Measurements from ENCODE around the gene ALG12. TPM values are rescaled to one million over a fixed set of nuclear protein-coding genes. Genes with fewer than 3 reads are reported as not detected.

The ALG12 gene
- total RNA-seq, 1 experiment from 2014 or later = 29.2 TPM

GRCh38 chr22:49869845-49870712, 48.2 kb downstream of the ALG12 start:
- Mint-ChIP-seq H3K4me1 (peaks cover 16% of the 10 kb centered on the region), H3K27ac (no peak overlapping the region), H3K36me3 (peaks cover 53% of the 10 kb centered on the region), H3K9me3 (peaks cover 38% of the 10 kb centered on the region), H3K27me3 (ENCODE audit: low read depth) (no peaks in the 10 kb centered on the region), H3K4me3 (no peak overlapping the region)
- ChIA-PET POLR2A (interaction anchor here (0.7 kb wide), 1 partner anchor 103 kb away, joined by 3 read pairs; no protein-coding TSS in a partner anchor), CTCF (no interaction called here)
- ATAC-seq (no peak), DNase-seq (ENCODE audit: low spot score) (no peak)
- TF ChIP-seq STAT6 (CRISPR knock-in tag; conservative IDR thresholded peaks at IDR 0.05; ENCODE audit: low read depth) (no peak), GTF2I (CRISPR knock-in tag; conservative IDR thresholded peaks at IDR 0.05) (0 out of 2 replicates have a peak, but pooled peaks have one; percentile 9), FOXK1 (CRISPR knock-in tag; IDR thresholded peaks at IDR 0.05) (no peak)

- CTCF ChIA-PET = no interaction called here
- H3K27ac Mint-ChIP-seq = no peak overlapping the region
These were observed 49.0 kb downstream of the ALG12 start for GRCh38 chr22:49869086-49869830.

GRCh38 chr22:49867303-49868265, 50.7 kb downstream of the ALG12 start:
- no peaks in the 10 kb centered on the region for H3K27me3 Mint-ChIP-seq (ENCODE audit: low read depth)
- H3K4me3 Mint-ChIP-seq = no peak overlapping the region
- no peak for ATAC-seq
- no peak for DNase-seq (ENCODE audit: low spot score)
- H3K27ac Mint-ChIP-seq = no peak overlapping the region
- ChIA-PET CTCF (no interaction called here), POLR2A (interaction anchor here (0.6 kb wide), 1 partner anchor 9 kb away, joined by 3 read pairs; no protein-coding TSS in a partner anchor)
- H3K36me3 Mint-ChIP-seq = peaks cover 50% of the 10 kb centered on the region
- peaks cover 16% of the 10 kb centered on the region for H3K4me1 Mint-ChIP-seq
- H3K9me3 Mint-ChIP-seq = peaks cover 35% of the 10 kb centered on the region
- TF ChIP-seq E2F4 (CRISPR knock-in tag; IDR thresholded peaks at IDR 0.05; ENCODE audit: borderline replicate concordance, low read depth) (no peak), SP1 (CRISPR knock-in tag; conservative IDR thresholded peaks at IDR 0.05) (no peak), AR (CRISPR knock-in tag; IDR thresholded peaks at IDR 0.05) (no peak), KAT7 (CRISPR knock-in tag; IDR thresholded peaks at IDR 0.05; ENCODE audit: borderline replicate concordance) (no peak), ELF4 (CRISPR knock-in tag; IDR thresholded peaks at IDR 0.05; ENCODE audit: low read depth) (no peak), ZNF423 (CRISPR knock-in tag; IDR thresholded peaks at IDR 0.05) (no peak), TCF7 (CRISPR knock-in tag; IDR thresholded peaks at IDR 0.05; ENCODE audit: low read depth) (no peak), IRF1 (CRISPR knock-in tag; IDR thresholded peaks at IDR 0.05) (no peak), NFE2L1 (CRISPR knock-in tag; IDR thresholded peaks at IDR 0.05) (no peak), CREB1 (CRISPR knock-in tag; IDR thresholded peaks at IDR 0.05) (no peak), IRF2 (CRISPR knock-in tag; IDR thresholded peaks at IDR 0.05; ENCODE audit: borderline replicate concordance, low read depth) (no peak)

More at GRCh38 chr22:49869086-49869830, 49.0 kb downstream of the ALG12 start:
- ATAC-seq = no peak
- no peaks in the 10 kb centered on the region for H3K27me3 Mint-ChIP-seq (ENCODE audit: low read depth)
- H3K4me1 Mint-ChIP-seq = peaks cover 16% of the 10 kb centered on the region
- H3K36me3 Mint-ChIP-seq = peaks cover 53% of the 10 kb centered on the region
- no peak for DNase-seq (ENCODE audit: low spot score)
- H3K9me3 Mint-ChIP-seq = peaks cover 35% of the 10 kb centered on the region
- POLR2A ChIA-PET = no interaction called here
- TF ChIP-seq ZNF317 (CRISPR knock-in tag; IDR thresholded peaks at IDR 0.05; ENCODE audit: borderline replicate concordance, low read depth) = peak; percentile 73
- no peak for TF ChIP-seq TEAD1 (CRISPR knock-in tag; IDR thresholded peaks at IDR 0.05)
- no peak for TF ChIP-seq ELF4 (CRISPR knock-in tag; IDR thresholded peaks at IDR 0.05; ENCODE audit: low read depth)
- H3K4me3 Mint-ChIP-seq = no peak overlapping the region

Data from WTC11 (cell line).